ENCODE measurements around the gene OPHN1. TPM values are rescaled to one million over a fixed set of nuclear protein-coding genes. Genes with fewer than 3 reads are reported as not detected.

Gene OPHN1
- total and polyA plus RNA-seq, 2 of the 13 experiments (the other 11 are each of a cell fraction or from before 2014, with no cell fraction given) = 1.6 to 1.7 TPM

- H3K27me3 ChIP-seq (ENCODE audit: control insufficient read depth in 1 of 2, insufficient read depth in 2 of 2, low read length in 2 of 2) = no peaks in the 10 kb centered on the region
- no peak overlapping the region for H3K9ac ChIP-seq (ENCODE audit: insufficient read depth, low read depth, low read length)
- H3K9me3 ChIP-seq (ENCODE audit: low read length) = no peaks in the 10 kb centered on the region
- no peaks in the 10 kb centered on the region for H4K20me1 ChIP-seq (ENCODE audit: insufficient read depth, low read length)
- BruUV-seq (replicated peaks) = no TSS peak
- no peaks in the 10 kb centered on the region for H3K79me2 ChIP-seq (ENCODE audit: insufficient read depth, low read length)
- in situ Hi-C loops (cut with HindIII; ENCODE audit: extremely low pct_ligation_motif_present, low pct_unique_long_range_greater_than_20kb) (no loop called here), intact Hi-C loops (cut with micrococcal nuclease; ENCODE audit: unreplicated experiment) (no loop called here)
- no peak overlapping the region for H3K4me2 ChIP-seq (ENCODE audit: low read depth, low read length)
- ATAC-seq (no peak), FAIRE-seq (no peak), DNase-seq (ENCODE audit: low spot score) (no peak)
- H3K27ac ChIP-seq (ENCODE audit: extremely low read length, insufficient read depth, low read length) = no peak overlapping the region
- POLR2A ChIA-PET = no interaction called here
- no peak overlapping the region for H2AFZ ChIP-seq (ENCODE audit: low read length)
- H3K36me3 ChIP-seq (replicated peaks in 1 of 2; ENCODE audit: control insufficient read depth in 1 of 2, insufficient read depth in 2 of 2, low read length in 2 of 2) = no peaks in the 10 kb centered on the region
- H3K4me1 ChIP-seq (ENCODE audit: insufficient read depth, low read length) = no peaks in the 10 kb centered on the region
- CTCF ChIA-PET (ENCODE audit: low intra/inter-chr PET ratio, low total read pairs) = no interaction called here
- no peak overlapping the region for H3K4me3 ChIP-seq (replicated peaks in 1 of 3; ENCODE audit: insufficient read depth in 1 of 3, low read depth in 2 of 3, low read length in 3 of 3)
- no peak for TF ChIP-seq JUN (CRISPR knock-in tag; IDR thresholded peaks at IDR 0.05)
- TF ChIP-seq TRIM24 (CRISPR knock-in tag; IDR thresholded peaks at IDR 0.05) = no peak
- TF ChIP-seq TEAD3 (CRISPR knock-in tag; optimal IDR thresholded peaks at IDR 0.05; ENCODE audit: borderline replicate concordance) = no peak
- no peak for TF ChIP-seq PRDM10 (CRISPR knock-in tag; IDR thresholded peaks at IDR 0.05; ENCODE audit: low read depth)
- no peak for TF ChIP-seq ARID5B (CRISPR knock-in tag; IDR thresholded peaks at IDR 0.05)
- no peak for TF ChIP-seq FOXK1 (CRISPR knock-in tag; IDR thresholded peaks at IDR 0.05; ENCODE audit: borderline replicate concordance, low read depth)
- no peak for TF ChIP-seq THAP7 (CRISPR knock-in tag; IDR thresholded peaks at IDR 0.05)
- TF ChIP-seq ZNF256 (CRISPR knock-in tag; conservative IDR thresholded peaks at IDR 0.05) = no peak
- TF ChIP-seq ZNF224 (CRISPR knock-in tag; IDR thresholded peaks at IDR 0.05) = no peak
- no peak for TF ChIP-seq IRF9 (CRISPR knock-in tag; IDR thresholded peaks at IDR 0.05; ENCODE audit: borderline replicate concordance)
- no peak for TF ChIP-seq SRY (CRISPR knock-in tag; IDR thresholded peaks at IDR 0.05)
- no peak for TF ChIP-seq WIZ (CRISPR knock-in tag; IDR thresholded peaks at IDR 0.05)
- no peak for TF ChIP-seq HES4 (CRISPR knock-in tag; IDR thresholded peaks at IDR 0.05; ENCODE audit: borderline replicate concordance)
- no peak for TF ChIP-seq U2AF2 (IDR thresholded peaks at IDR 0.05; ENCODE audit: low read depth, low read length)
- no peak for TF ChIP-seq ZNF18 (CRISPR knock-in tag; IDR thresholded peaks at IDR 0.05; ENCODE audit: insufficient replicate concordance)
Measured at GRCh38 chrX:68286980-68287379, 146.3 kb downstream of the OPHN1 start.

Measured in HepG2 (cell line).